HepG2 (cell line): ENCODE results near the gene STARD10. TPM values are rescaled to one million over a fixed set of nuclear protein-coding genes. Genes with fewer than 3 reads are reported as not detected.

Experiments
- AKAP8 ChIP-seq: sonication (generic); formaldehyde crosslinking; IDR thresholded peaks from 2 replicates; pipeline ENCODE4 v1.5.1; 2020; ENCODE audit warnings: mild to moderate bottlenecking, missing genetic modification reagents
- KLF15 ChIP-seq: sonication (generic); formaldehyde crosslinking; IDR thresholded peaks from 2 replicates; pipeline ENCODE4 v1.8.1; 2023; ENCODE audit warnings: borderline replicate concordance, mild to moderate bottlenecking, inconsistent platforms, missing genetic modification reagents, mixed read lengths
- MEIS2 ChIP-seq: sonication (generic); formaldehyde crosslinking; IDR thresholded peaks from 2 replicates; pipeline ENCODE4 v1.9.0; 2021; ENCODE audit warnings: mild to moderate bottlenecking, missing genetic modification reagents
- NKX3-1 ChIP-seq: sonication (generic); formaldehyde crosslinking; IDR thresholded peaks from 2 replicates; pipeline ENCODE4 v1.5.0; 2020; ENCODE audit warnings: missing genetic modification reagents
- SALL1 ChIP-seq: sonication (generic); formaldehyde crosslinking; IDR thresholded peaks from 2 replicates; pipeline ENCODE4 v1.8.0; 2022; ENCODE audit warnings: mild to moderate bottlenecking, missing genetic modification reagents
- SIX4 ChIP-seq: sonication (generic); formaldehyde crosslinking; IDR thresholded peaks from 2 replicates; pipeline ENCODE4 v1.4.0; 2020; ENCODE audit warnings: missing genetic modification reagents
- SOX5 ChIP-seq: IDR thresholded peaks from 2 replicates; pipeline ENCODE4 v1.6.1; 2016; ENCODE audit warnings: borderline replicate concordance
- ZFP82 ChIP-seq: sonication (generic); formaldehyde crosslinking; IDR thresholded peaks from 2 replicates; pipeline ENCODE4 v1.5.1; 2020; ENCODE audit warnings: mild to moderate bottlenecking, missing genetic modification reagents, borderline replicate concordance
- ZNF335 ChIP-seq: sonication (generic); formaldehyde crosslinking; IDR thresholded peaks from 2 replicates; pipeline ENCODE4 v1.4.0; 2020; ENCODE audit warnings: missing genetic modification reagents
- ZNF782 ChIP-seq: sonication (generic); formaldehyde crosslinking; IDR thresholded peaks from 2 replicates; pipeline ENCODE4 v1.4.0; 2020; ENCODE audit warnings: missing genetic modification reagents, mild to moderate bottlenecking, borderline replicate concordance
- ZNF883 ChIP-seq: sonication (generic); formaldehyde crosslinking; IDR thresholded peaks from 2 replicates; pipeline ENCODE4 v1.5.1; 2020; ENCODE audit warnings: mild to moderate bottlenecking, missing genetic modification reagents; ENCODE audit errors: not compliant biosample characterization
- ZSCAN21 ChIP-seq: sonication (generic); formaldehyde crosslinking; IDR thresholded peaks from 2 replicates; pipeline ENCODE4 v1.8.0; 2022; ENCODE audit warnings: mild to moderate bottlenecking, missing genetic modification reagents, moderate library complexity, borderline replicate concordance
- ZZZ3 ChIP-seq: sonication (generic); formaldehyde crosslinking; IDR thresholded peaks from 2 replicates; pipeline ENCODE4 v1.4.0; 2020; ENCODE audit warnings: missing genetic modification reagents, mild to moderate bottlenecking, borderline replicate concordance
- polyA plus RNA-seq, 8 experiments: library from polyadenylated mRNA; depleted of rRNA in 3 of 8; stranded (reverse) in 7 of 8; unstranded in 1 of 8; fragments of >200 nt; fragmentation: Illumina TruSeq in 4 of 8; extraction: Trizol in 4 of 8; gene quantifications; 2 replicates each; pipeline versions ENCODE4 v1.2.1 to v1.2.3, GENCODE V29; 2011 to 2016; ENCODE audit warnings: low read depth in 4 of 8, missing spikeins in 1 of 8, mixed read lengths in 1 of 8; ENCODE audit not compliant: insufficient read depth in 1 of 8
- total RNA-seq, 5 experiments: library from RNA; depleted of rRNA; stranded (reverse); fragments of >200 nt; fragmentation: Illumina TruSeq; extraction: Trizol; gene quantifications; 2 replicates each; pipeline ENCODE4 v1.2.3, GENCODE V29; 2016; ENCODE audit warnings: low read depth in 1 of 5
- TF ChIP-seq, protein P1 (sequence below): sonication (generic); formaldehyde crosslinking; IDR thresholded peaks from 2 replicates; pipeline ENCODE4 v1.5.0; 2020; ENCODE audit warnings: mild to moderate bottlenecking, missing genetic modification reagents, borderline replicate concordance
- TF ChIP-seq, protein P2 (sequence below): sonication (generic); formaldehyde crosslinking; IDR thresholded peaks from 2 replicates; pipeline ENCODE4 v1.5.0; 2020; ENCODE audit warnings: missing genetic modification reagents, mild to moderate bottlenecking, borderline replicate concordance
- TF ChIP-seq, protein P3 (sequence below): sonication (generic); formaldehyde crosslinking; IDR thresholded peaks from 2 replicates; pipeline ENCODE4 v1.8.1; 2023; ENCODE audit warnings: mild to moderate bottlenecking, moderate library complexity, missing genetic modification reagents
- TF ChIP-seq, protein P4 (sequence below): sonication (generic); formaldehyde crosslinking; IDR thresholded peaks from 2 replicates; pipeline ENCODE4 v1.8.0; 2023; ENCODE audit warnings: mild to moderate bottlenecking, missing genetic modification reagents
- TF ChIP-seq, protein P5 (sequence below): sonication (generic); formaldehyde crosslinking; conservative IDR thresholded peaks from 2 replicates; pipeline ENCODE4 v1.5.0; 2020; ENCODE audit warnings: missing genetic modification reagents

STARD10 gene
- total and polyA plus RNA-seq, 2 of the 13 experiments (the other 11 are each of a cell fraction or from before 2014, with no cell fraction given) = 260 to 341 TPM

DNA sequence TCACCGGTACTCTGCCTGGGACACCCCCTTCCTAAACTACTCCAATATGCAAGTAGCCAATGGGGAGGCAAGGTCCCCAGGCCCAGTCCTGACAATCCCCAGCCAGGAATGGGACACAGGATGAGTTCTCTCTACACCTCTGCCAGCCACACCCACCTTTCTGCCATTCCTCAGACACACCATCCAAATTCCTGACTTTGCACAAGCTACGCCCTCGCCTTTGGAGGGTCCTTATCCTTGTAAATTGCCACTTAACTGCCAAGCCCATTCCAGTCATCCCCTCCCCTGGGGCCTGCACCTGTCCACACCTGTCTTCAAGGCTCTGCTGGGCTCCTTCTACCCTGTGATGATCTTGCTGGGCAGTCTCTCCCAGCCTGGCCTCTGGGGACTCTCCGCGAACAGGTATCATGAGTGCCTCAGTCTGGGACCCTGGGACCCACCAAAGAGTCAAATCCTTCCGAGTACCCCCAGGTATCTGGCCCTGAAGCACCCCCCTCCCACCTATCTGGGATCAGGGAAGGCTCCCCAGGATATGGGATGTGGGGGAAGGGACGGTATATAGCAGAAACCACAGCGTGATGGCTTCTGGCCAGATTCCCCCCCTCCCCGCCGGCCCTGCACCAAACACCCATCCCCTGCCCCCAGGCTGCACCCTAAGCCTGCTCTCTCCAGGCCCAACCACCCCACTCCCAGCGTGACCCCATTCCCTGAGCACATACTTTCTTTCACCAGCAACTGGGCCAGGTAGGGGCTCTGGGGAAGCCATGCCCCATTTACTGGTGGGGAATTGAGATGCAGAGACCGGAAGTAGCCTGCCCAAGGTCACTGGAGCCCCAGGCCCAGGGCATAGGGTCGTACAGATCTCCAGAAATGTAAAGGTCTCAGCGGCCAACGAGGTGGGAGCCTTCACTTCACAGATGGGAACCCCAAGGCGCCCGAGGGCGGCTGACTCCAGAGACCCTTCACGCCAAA, 42.4 kb downstream of the STARD10 start (continued):
- 0 out of 2 replicates have a peak, but pooled peaks have one; percentile 41 for TF ChIP-seq ZSCAN21 (CRISPR knock-in tag)
- no peak for TF ChIP-seq SIX4 (CRISPR knock-in tag)
- no peak for TF ChIP-seq SALL1 (CRISPR knock-in tag)
- no peak for TF ChIP-seq SOX5 (CRISPR knock-in tag)
- no peak for TF ChIP-seq ZNF335 (CRISPR knock-in tag)
- TF ChIP-seq, protein P1, sequence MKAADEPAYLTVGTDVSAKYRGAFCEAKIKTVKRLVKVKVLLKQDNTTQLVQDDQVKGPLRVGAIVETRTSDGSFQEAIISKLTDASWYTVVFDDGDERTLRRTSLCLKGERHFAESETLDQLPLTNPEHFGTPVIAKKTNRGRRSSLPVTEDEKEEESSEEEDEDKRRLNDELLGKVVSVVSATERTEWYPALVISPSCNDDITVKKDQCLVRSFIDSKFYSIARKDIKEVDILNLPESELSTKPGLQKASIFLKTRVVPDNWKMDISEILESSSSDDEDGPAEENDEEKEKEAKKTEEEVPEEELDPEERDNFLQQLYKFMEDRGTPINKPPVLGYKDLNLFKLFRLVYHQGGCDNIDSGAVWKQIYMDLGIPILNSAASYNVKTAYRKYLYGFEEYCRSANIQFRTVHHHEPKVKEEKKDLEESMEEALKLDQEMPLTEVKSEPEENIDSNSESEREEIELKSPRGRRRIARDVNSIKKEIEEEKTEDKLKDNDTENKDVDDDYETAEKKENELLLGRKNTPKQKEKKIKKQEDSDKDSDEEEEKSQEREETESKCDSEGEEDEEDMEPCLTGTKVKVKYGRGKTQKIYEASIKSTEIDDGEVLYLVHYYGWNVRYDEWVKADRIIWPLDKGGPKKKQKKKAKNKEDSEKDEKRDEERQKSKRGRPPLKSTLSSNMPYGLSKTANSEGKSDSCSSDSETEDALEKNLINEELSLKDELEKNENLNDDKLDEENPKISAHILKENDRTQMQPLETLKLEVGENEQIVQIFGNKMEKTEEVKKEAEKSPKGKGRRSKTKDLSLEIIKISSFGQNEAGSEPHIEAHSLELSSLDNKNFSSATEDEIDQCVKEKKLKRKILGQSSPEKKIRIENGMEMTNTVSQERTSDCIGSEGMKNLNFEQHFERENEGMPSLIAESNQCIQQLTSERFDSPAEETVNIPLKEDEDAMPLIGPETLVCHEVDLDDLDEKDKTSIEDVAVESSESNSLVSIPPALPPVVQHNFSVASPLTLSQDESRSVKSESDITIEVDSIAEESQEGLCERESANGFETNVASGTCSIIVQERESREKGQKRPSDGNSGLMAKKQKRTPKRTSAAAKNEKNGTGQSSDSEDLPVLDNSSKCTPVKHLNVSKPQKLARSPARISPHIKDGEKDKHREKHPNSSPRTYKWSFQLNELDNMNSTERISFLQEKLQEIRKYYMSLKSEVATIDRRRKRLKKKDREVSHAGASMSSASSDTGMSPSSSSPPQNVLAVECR (CRISPR knock-in tag) = no peak
- no peak for TF ChIP-seq NKX3-1 (CRISPR knock-in tag)
- no peak for TF ChIP-seq ZFP82 (CRISPR knock-in tag)
- TF ChIP-seq, protein P2, sequence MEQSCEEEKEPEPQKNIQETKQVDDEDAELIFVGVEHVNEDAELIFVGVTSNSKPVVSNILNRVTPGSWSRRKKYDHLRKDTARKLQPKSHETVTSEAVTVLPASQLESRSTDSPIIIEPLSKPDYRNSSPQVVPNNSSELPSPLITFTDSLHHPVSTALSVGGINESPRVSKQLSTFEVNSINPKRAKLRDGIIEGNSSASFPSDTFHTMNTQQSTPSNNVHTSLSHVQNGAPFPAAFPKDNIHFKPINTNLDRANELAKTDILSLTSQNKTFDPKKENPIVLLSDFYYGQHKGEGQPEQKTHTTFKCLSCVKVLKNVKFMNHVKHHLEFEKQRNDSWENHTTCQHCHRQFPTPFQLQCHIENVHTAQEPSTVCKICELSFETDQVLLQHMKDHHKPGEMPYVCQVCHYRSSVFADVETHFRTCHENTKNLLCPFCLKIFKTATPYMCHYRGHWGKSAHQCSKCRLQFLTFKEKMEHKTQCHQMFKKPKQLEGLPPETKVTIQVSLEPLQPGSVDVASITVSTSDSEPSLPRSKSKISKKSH (CRISPR knock-in tag) = no peak
- no peak for TF ChIP-seq AKAP8 (CRISPR knock-in tag)
- TF ChIP-seq, protein P3, sequence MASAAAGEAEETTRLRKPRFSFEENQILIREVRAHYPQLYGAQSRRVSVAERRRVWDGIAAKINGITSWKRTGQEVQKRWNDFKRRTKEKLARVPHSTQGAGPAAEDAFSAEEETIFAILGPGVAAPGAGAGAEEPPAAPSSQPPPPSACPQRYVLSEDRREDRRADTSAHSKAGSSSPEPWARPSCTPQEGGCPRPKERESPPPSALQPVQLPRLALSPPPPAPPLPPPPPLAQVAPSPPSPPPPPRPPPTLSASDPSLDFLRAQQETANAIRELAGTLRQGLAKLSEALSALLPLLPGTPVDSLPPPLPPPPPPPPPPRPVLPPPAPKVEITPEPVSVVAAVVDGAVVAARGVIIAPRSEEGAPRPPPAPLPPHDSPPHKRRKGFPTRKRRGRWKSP (CRISPR knock-in tag) = no peak
- no peak for TF ChIP-seq ZNF883
- TF ChIP-seq MEIS2 (CRISPR knock-in tag) = no peak
- TF ChIP-seq KLF15 (CRISPR knock-in tag) = no peak
- no peak for TF ChIP-seq ZZZ3 (CRISPR knock-in tag)
- no peak for TF ChIP-seq ZNF782
- TF ChIP-seq, protein P4, sequence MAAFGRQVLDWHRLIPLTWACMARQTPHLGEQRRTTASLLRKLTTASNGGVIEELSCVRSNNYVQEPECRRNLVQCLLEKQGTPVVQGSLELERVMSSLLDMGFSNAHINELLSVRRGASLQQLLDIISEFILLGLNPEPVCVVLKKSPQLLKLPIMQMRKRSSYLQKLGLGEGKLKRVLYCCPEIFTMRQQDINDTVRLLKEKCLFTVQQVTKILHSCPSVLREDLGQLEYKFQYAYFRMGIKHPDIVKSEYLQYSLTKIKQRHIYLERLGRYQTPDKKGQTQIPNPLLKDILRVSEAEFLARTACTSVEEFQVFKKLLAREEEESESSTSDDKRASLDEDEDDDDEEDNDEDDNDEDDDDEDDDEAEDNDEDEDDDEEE (CRISPR knock-in tag) = no peak
- TF ChIP-seq, protein P5, sequence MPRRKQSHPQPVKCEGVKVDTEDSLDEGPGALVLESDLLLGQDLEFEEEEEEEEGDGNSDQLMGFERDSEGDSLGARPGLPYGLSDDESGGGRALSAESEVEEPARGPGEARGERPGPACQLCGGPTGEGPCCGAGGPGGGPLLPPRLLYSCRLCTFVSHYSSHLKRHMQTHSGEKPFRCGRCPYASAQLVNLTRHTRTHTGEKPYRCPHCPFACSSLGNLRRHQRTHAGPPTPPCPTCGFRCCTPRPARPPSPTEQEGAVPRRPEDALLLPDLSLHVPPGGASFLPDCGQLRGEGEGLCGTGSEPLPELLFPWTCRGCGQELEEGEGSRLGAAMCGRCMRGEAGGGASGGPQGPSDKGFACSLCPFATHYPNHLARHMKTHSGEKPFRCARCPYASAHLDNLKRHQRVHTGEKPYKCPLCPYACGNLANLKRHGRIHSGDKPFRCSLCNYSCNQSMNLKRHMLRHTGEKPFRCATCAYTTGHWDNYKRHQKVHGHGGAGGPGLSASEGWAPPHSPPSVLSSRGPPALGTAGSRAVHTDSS (CRISPR knock-in tag) = no peak
